GM18868 (cell line): ENCODE measurements around the gene CACNA2D2.

Experiments used
- ATAC-seq: cut with Tn5 transposase; IDR thresholded peaks from one replicate; pipeline ENCODE4 v1.9.1; 2021; ENCODE audit warnings: mild to moderate bottlenecking, moderate library complexity; ENCODE audit not compliant: unreplicated experiment

The CACNA2D2 gene

DNA sequence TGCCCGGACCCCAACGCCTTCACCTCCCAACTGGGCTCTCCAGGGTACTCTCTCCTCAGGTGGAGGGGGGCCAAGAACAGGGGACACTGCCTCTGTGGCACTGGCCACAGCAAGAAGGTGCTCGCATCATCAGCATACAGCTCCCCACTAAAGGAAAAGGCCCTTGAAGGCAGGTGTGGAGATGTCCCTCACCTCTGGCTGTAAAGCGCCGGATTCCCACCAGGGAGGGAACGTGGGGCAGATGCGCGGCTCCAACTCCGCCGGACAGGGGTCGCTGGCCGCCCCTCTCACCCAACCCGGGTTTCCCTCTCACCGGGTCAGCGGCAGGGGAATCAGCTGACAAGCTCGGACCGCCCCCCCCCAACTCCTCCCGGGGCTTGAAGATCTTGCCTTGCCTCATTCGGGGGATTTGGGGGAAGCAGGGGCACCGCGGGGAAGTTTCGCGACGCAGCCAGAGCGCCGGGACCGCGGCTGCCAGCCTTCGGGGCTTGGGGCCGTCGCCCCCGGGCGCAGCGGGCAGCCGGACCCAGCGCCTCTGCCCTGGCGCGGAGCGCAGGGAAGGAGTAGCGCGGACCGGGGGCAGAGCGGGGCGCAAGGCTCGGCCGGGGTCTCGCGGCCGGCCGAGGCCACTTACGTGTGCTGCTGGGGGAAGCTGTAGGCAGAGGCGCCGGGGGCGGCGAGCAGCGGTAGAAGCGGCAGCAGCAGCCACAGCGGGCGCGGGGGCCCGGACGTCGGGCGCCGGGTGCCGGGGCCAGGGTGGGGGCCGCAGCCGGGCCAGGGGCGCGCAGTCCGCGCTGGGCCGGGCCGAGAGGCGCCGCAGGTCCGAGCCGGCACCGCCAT lies 630 bp downstream of the CACNA2D2 start:
- ATAC-seq, result no peak

DNA sequence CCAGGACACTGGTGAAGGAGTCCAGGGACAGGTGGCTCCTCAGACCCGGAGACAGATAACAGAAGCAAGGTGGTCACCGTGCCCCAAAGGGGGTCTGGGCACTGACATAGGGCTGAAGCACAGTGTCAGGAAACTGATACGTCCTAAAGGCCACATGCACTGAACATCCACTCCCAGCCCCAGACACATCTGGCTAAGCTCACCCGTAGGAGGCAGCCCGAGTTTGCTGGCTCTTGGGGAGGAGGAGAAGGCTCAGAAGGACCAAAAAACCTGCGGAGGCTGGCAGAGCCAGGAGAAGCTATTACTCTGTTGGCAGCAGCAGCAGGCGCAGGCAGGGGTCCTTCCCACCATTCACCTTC lies 1.2 kb downstream of the CACNA2D2 start:
- ATAC-seq, result no peak

DNA sequence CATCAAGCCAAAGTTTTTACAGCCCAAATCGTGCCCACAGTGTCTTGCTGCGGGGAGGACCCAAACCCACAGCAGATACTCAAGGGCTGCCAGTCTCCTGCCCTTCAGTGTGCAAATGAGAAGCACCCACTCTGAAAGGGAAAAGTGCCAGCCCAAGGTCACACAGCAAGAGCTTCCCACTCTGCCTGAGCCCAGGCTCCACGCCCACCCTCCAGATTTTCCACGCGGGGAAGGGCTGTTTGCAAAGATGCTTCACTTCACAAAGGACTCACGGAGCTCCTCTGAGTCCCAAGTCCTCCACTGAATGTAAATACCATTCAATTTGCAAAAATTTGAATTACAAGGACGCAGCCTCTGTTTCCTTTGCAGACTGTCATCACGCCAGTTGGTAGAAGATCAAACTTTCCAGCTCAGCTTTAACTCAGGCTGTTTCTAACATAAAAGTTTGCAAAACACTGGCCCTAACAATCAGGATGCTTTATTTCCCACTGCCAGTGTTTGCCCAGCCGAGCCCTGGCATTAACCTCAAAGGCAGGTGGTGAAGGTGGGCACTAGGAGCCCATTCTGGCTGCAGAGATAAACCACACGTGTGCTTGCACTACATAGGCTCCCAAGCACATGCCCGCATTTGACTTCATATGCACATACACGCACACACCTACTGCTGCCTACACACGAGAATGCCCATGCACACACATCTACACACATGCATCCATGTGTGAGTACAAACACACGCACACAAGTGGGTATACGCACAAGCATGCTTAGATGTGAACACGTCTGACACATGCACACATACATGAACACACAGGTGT lies 7.6 kb downstream of the CACNA2D2 start:
- ATAC-seq, result no peak

- no peak for ATAC-seq
Observed at GRCh38 chr3:50494126-50494525, 9.3 kb downstream of the CACNA2D2 start.

DNA sequence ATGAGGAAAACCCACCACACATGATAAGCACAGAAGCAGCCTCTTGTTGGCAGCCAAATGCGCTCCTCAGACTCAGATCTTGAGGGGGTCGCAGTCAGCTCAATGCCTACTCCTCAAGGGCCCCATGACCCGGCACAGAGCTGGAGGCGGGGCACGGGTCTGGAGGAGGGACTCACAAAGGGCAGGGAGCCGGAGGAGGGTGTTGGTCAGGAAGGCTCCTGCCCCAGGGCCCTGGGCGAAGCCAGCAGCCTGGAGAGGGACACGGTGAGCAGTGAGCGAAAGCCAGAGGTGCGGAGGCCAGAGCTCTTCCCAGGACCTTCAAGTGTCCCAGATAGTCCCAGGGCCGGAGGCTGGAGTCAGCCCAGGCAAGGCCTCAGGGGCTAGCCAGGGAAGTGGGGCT lies 9.8 kb downstream of the CACNA2D2 start:
- ATAC-seq, result no peak

- no peak for ATAC-seq
Observed at GRCh38 chr3:50493086-50493485, 10.3 kb downstream of the CACNA2D2 start.

- ATAC-seq, result no peak
Observed at GRCh38 chr3:50491023-50491422, 12.4 kb downstream of the CACNA2D2 start.

GRCh38 chr3:50490424-50490823 lies 13.0 kb downstream of the CACNA2D2 start:
- ATAC-seq, result no peak

DNA sequence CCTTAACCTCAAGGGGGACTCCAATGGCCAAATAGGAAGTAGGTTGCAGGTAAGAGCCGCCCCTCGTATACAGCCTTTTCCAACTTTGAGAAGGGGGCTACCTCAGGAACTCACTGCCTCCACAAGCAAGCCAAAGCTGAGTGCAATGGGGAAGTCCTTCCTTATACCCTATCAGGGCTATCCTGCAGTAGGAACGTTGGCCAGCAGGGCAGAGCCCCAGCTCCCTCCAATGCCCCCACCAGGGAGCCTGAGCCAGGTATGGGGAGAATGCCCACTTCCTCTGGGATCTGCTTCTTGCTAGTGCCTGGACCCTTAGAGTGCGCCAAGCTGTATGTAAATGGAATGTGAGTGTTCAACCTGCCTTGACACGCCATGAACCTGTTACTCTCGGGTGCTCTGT lies 16.3 kb downstream of the CACNA2D2 start:
- no peak for ATAC-seq

GRCh38 chr3:50486219-50486888 lies 17.1 kb downstream of the CACNA2D2 start:
- ATAC-seq, result no peak

GRCh38 chr3:50484722-50485121 lies 18.7 kb downstream of the CACNA2D2 start:
- ATAC-seq, result no peak

- no peak for ATAC-seq
Observed at GRCh38 chr3:50483374-50483773, 20.1 kb downstream of the CACNA2D2 start.

DNA sequence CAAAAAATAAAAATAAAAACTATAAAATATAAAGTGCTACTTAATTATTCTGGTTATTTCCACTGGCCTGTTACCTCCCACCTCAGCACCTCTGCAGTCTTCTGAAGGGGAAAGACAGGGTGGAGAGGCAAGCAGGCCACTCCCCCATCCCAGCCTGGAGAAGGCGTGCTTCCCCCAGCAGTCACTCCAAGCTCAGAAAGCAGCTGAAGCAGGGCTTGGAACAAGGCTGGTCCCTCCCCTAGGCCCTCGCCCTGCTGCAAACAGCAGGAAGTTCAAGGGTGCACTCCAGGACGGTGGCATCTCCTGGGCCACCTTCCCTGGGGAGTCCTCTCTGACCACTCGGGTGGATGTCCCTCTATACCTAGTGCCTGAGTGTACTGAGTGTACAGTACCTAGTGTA lies 21.4 kb downstream of the CACNA2D2 start:
- ATAC-seq, result no peak

GRCh38 chr3:50480471-50480870 lies 23.0 kb downstream of the CACNA2D2 start:
- no peak for ATAC-seq

DNA sequence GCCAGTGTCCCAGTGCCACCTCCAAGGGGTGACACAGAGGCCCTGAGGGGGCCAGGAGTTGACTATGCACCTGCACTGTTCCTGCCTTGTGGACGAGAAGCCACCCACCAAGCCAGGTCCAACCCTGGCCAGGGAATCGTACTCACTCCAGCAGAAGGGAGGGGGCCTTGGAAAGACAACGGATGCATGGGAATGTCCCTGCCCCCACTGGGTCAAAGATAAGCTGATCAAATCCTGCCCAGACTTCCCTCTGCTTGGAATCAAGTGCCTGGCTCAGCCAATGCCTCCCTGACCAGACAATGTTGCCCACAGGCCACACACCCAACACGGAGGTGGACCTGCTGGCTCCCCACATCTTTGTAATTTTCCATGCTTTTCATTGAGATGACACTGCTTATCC lies 23.9 kb downstream of the CACNA2D2 start:
- no peak for ATAC-seq

GRCh38 chr3:50478671-50479260 lies 24.7 kb downstream of the CACNA2D2 start:
- no peak for ATAC-seq

GRCh38 chr3:50478051-50478450 lies 25.4 kb downstream of the CACNA2D2 start:
- no peak for ATAC-seq

GRCh38 chr3:50475348-50475747 lies 28.1 kb downstream of the CACNA2D2 start:
- no peak for ATAC-seq

DNA sequence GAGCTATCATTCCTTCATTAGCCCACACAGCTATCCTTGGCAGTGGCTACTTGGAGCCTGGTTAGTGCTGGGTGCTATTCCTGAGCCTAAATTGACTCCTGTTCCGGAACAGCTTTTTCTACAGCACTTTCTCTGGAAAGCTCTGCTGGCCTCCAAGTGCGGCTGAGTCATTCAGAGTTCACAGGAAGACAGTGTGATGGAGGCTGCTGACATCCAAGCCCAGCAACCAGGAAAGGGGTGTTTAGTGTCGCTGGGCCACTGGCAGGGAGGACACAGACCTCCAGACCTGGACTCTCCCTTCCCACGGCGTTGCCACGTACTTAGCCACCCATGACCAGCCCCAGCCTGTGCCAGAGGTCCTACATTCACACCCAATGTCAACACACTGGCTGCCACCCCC lies 28.7 kb downstream of the CACNA2D2 start:
- ATAC-seq, result no peak

DNA sequence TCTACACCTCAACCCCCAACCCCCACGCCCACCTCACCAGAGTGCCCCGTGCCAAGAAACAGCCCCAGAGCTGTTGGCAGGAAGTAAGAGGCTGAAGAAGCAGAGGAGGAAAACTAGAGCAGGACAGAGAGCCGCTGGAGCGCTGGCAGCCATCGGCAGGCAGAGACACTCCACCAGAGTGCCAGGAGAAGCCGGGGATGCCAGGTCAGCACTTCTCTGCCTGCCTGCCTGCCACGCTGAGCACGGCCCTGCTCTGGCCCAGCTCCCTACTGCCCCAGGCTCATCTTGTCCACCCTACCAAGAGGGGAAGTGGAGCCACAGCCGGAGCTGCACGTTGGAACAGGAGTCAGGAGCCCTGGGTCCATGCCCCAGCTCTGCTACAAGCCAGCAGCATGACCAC lies 29.7 kb downstream of the CACNA2D2 start:
- no peak for ATAC-seq

- ATAC-seq, result no peak
Observed at GRCh38 chr3:50472958-50473357, 30.5 kb downstream of the CACNA2D2 start.
